Ishikawa (cell line): ENCODE data around the gene TSPAN18.

Source experiments
- CEBPB ChIP-seq: IDR thresholded peaks from 2 replicates; pipeline ENCODE4 v1.6.1; 2012
- CREB1 ChIP-seq: IDR thresholded peaks from 2 replicates; pipeline ENCODE4 v1.6.1; 2012; ENCODE audit warnings: low read depth
- EGR1 ChIP-seq: IDR thresholded peaks from 2 replicates; pipeline ENCODE4 v1.6.1; 2012
- EP300 ChIP-seq: IDR thresholded peaks from 2 replicates; pipeline ENCODE4 v1.6.1; 2012; ENCODE audit warnings: borderline replicate concordance
- FOXM1 ChIP-seq: IDR thresholded peaks from 2 replicates; pipeline ENCODE4 v1.6.1; 2012; ENCODE audit warnings: low read depth, borderline replicate concordance
- NFIC ChIP-seq: IDR thresholded peaks from 2 replicates; pipeline ENCODE4 v1.6.1; 2012
- RAD21 ChIP-seq: IDR thresholded peaks from 2 replicates; pipeline ENCODE4 v1.6.1; 2012; ENCODE audit warnings: low read depth
- REST ChIP-seq: IDR thresholded peaks from 2 replicates; pipeline ENCODE4 v1.6.1; 2012; ENCODE audit warnings: low read depth, mild to moderate bottlenecking
- TAF1 ChIP-seq: IDR thresholded peaks from 2 replicates; pipeline ENCODE4 v1.6.1; 2012; ENCODE audit warnings: low read depth, mild to moderate bottlenecking
- TCF12 ChIP-seq: IDR thresholded peaks from 2 replicates; pipeline ENCODE4 v1.6.1; 2012; ENCODE audit warnings: low read depth
- TEAD4 ChIP-seq: IDR thresholded peaks from 2 replicates; pipeline ENCODE4 v1.6.1; 2012
- USF1 ChIP-seq: IDR thresholded peaks from 2 replicates; pipeline ENCODE4 v1.6.1; 2012
- YY1 ChIP-seq: IDR thresholded peaks from 2 replicates; pipeline ENCODE4 v1.6.1; 2012; ENCODE audit warnings: low read depth
- ZBTB7A ChIP-seq: IDR thresholded peaks from 2 replicates; pipeline ENCODE4 v1.6.1; 2012; ENCODE audit warnings: low read depth
- TF ChIP-seq, protein P1 (sequence below): IDR thresholded peaks from 2 replicates; pipeline ENCODE4 v1.6.1; 2012

TSPAN18 gene

DNA sequence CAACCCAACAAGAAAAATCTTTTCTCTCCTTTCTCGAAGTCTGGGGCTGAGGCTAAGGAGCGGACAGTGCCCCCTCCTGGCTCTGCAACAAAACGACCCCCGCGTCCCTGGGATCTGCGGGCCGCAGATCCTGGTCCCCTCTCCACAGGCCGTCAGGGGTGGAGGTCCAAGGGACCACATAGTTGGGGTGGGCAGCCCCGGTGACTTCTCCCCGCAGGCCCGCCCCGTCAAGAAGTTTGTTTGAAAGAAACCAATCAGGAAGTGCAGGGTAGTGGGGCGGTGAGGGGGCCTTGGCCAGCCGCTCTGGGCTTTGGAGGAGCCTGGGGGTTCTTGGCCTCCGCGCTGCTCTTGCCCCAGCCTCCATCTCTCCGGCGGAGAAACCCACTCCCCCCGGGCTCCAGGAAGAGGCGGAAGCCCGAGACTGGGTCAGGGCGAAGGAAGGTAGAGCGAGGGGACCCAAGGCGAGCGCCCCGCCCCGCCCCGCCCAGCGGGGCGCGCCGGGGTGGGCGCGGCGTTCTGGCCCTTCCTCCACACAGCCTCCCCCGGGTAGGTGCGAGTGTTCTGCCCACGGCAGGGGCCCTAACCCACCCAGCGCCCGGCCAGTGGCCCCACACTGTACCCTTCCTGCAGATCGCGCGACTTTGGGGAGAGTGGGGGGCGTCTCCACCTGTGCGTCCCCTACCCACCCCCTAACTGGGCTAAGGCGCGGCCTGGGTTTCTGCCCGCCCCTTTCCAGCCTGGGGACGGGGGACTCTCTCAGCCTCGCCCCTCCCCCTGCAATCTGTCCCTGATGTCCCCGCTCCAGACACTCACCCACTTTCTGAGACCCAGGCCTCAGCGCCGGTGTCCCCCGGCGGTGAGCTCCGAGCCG, 222.6 kb downstream of the TSPAN18 start:
- TF ChIP-seq TCF12 (no peak), TAF1 (no peak), CREB1 (no peak), ZBTB7A (peak; percentile 21; the same call in 1 of the 2 replicates), EGR1 (no peak), RAD21 (no peak), TEAD4 (no peak)
- TF ChIP-seq, protein P1, sequence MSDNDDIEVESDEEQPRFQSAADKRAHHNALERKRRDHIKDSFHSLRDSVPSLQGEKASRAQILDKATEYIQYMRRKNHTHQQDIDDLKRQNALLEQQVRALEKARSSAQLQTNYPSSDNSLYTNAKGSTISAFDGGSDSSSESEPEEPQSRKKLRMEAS: no peak

DNA sequence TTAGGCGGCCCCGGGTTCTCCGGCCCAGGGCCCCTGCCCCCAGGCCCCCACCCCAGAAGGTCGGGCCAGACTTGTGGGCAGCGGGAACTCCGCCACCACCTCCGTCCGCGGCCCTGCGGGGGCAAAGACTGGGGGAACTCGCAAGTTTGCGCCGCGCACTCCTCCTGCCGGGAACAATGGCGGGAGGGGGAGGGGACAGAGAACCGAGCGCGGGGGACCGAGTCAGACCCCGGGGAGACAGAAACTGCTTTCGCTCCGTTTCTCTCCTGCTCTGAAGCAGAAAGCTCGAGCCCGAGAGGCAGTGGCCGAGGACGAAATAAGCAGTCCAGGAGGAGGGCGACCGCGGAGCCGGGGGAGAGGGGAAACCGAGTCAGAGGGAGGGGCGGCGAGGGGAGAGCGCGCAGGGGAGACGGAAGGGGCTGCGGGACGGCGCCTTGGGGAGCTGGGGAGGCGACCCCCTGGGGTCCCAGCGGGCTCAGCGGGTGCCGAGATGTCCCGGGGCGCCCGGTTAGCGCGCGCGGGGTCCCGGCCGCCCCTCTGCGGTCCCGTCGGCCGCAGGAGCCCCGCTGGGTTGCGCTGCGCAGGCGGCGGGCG, 223.4 kb downstream of the TSPAN18 start:
- TF ChIP-seq TAF1 (no peak), ZBTB7A (peak; percentile 19; the same call in 1 of the 2 replicates)

GRCh38 chr11:44950625-44951476, 224.1 kb downstream of the TSPAN18 start, which contains the start of gene TP53I11:
TP53I11 (minus strand) TSS chr11:44950883; CDS start chr11:44938335, 12,548 bp downstream.
- TF ChIP-seq NFIC (0 out of 2 replicates have a peak, but pooled peaks have one; percentile 16), TCF12 (no peak), YY1 (no peak), EGR1 (peak; percentile 83)
- TF ChIP-seq, protein P1: peak; percentile 24; the same call in 1 of the 2 replicates

DNA sequence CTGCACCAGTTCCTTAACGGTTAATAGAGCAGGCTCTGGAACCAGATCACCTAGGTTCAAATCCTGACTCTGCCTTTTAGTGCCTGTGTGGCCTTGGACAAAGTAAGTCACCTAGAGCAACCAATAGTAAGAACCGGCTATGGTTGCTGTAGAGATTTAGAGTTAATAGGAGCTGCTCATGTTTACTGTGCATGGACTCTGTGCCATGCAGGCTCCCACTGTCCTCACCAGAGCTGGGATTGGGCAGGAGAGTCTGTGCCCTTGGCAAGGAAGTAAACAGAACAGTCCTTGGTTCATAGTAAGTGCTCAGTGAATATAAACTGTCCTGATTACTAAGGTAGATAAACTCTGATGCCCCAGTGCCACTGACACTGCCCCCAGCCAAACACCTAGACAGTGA, 225.3 kb downstream of the TSPAN18 start:
- TF ChIP-seq CEBPB (no peak), TEAD4 (no peak), TCF12 (no peak), EGR1 (no peak), USF1 (no peak), YY1 (no peak), FOXM1 (no peak)
- TF ChIP-seq, protein P1: no peak

DNA sequence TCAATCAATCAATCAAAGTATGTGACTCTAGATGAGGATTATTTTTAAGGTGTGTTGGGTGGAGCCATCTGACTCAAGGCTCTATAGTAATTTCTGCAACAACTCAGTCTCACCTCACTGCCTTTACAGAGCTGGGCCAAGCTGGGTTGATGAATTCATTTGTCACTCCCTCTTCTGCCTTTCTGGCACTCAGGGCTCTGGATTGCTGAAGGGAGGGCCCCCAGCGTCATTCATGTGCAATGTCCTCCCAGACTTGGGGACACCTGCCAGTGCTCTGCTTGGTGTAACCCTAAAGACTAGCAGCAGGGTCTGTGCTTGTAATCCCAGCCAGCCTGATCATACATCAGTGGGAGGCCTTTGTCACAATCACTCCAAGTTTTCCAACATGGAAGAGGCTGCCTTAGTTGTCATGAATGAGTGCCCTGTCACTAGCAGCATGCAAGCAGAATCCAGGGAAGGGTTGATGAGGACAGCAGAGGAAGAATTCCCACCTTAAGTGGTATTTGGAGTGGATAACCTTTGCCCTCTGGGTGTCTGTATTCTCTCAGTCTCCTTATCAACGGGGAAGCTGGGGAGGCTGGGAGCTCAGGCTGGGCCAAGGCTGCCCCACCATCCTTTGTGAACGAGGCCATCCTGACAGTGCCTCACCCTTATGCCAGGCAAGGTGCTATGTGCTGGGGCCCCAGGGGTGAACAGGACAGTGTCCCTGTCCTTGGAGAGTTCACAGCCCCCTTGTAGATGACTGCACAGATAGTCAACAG, 225.9 kb downstream of the TSPAN18 start:
- TF ChIP-seq TCF12 (no peak), REST (no peak), EP300 (no peak), TAF1 (no peak)

GRCh38 chr11:44954051-44954906, 227.5 kb downstream of the TSPAN18 start:
- no peak for TF ChIP-seq ZBTB7A
- no peak for TF ChIP-seq TCF12
- TF ChIP-seq YY1: no peak
- TF ChIP-seq, protein P1: no peak
- no peak for TF ChIP-seq CREB1
- TF ChIP-seq EGR1: no peak
- no peak for TF ChIP-seq RAD21
- no peak for TF ChIP-seq USF1
- TF ChIP-seq FOXM1: no peak
- no peak for TF ChIP-seq EP300
- TF ChIP-seq TAF1: no peak
- no peak for TF ChIP-seq REST
- no peak for TF ChIP-seq NFIC
- no peak for TF ChIP-seq TEAD4
- TF ChIP-seq CEBPB: no peak
